PC-3 (cell line): ENCODE results near the gene RSPH6A.

Experiments
- EZH2 ChIP-seq: fragments of 300-600 bp; sonication (generic); IDR thresholded peaks from one replicate; pipeline ENCODE4 v1.6.1; 2017; ENCODE audit warnings: antibody characterized with exemption, mild to moderate bottlenecking, low read length; ENCODE audit not compliant: unreplicated experiment
- TF ChIP-seq, protein P1 (sequence below): fragments of 300-600 bp; sonication (generic); conservative IDR thresholded peaks from 2 replicates; pipeline ENCODE4 v1.5.1; 2017; ENCODE audit warnings: antibody characterized with exemption, low read depth, mild to moderate bottlenecking, low read length

DNA sequence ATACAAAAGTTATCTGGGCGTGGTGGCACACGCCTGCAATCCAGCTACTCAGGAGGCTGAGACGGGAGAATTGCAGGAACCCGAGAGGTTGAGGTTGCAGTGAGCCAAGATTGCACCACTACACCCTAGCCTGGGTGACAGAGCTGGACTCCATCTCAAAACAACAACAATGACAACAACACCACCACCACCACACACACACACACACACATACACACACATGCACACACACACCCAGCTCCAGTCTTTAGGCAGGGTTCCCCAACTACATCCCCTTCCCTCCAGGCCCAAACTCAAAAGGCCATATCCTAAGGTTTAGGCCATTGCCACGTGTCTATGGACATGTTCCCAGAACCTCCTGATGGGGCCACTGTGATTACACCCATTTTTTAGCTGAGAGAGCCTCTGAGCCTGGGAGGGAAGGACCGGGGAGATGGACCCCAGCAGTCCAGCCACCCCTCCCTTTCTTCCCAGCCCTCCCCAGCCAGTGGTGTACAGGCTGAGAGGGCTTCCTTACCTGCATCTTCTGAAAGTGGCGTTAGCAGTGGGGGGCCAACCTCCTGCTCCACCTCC lies 13.4 kb downstream of the RSPH6A start:
- no peak for TF ChIP-seq EZH2
- TF ChIP-seq, protein P1, sequence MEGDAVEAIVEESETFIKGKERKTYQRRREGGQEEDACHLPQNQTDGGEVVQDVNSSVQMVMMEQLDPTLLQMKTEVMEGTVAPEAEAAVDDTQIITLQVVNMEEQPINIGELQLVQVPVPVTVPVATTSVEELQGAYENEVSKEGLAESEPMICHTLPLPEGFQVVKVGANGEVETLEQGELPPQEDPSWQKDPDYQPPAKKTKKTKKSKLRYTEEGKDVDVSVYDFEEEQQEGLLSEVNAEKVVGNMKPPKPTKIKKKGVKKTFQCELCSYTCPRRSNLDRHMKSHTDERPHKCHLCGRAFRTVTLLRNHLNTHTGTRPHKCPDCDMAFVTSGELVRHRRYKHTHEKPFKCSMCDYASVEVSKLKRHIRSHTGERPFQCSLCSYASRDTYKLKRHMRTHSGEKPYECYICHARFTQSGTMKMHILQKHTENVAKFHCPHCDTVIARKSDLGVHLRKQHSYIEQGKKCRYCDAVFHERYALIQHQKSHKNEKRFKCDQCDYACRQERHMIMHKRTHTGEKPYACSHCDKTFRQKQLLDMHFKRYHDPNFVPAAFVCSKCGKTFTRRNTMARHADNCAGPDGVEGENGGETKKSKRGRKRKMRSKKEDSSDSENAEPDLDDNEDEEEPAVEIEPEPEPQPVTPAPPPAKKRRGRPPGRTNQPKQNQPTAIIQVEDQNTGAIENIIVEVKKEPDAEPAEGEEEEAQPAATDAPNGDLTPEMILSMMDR = no peak
